ENCODE data around the gene TNS3.
"Not testable (repeated sequence)": the region's sequence is repeated elsewhere in the genome, so short reads cannot be mapped to it uniquely, and the experiment has no call there.

TNS3 gene

GRCh38 chr7:47561715-47562446, 20.0 kb downstream of the TNS3 start:
- DNase-seq (ENCODE audit: low read depth in 2 of 2) = no peak

- DNase-seq (ENCODE audit: low read depth in 2 of 2) = no peak
These were observed 22.3 kb downstream of the TNS3 start for GRCh38 chr7:47559306-47560220.

GRCh38 chr7:47557694-47558670, 23.9 kb downstream of the TNS3 start:
- DNase-seq (ENCODE audit: low read depth in 2 of 2) = no peak

GRCh38 chr7:47557317-47557693, 24.6 kb downstream of the TNS3 start:
- DNase-seq (ENCODE audit: low read depth in 2 of 2) = no peak

GRCh38 chr7:47556511-47557180, 25.3 kb downstream of the TNS3 start:
- DNase-seq (ENCODE audit: low read depth in 2 of 2) = no peak

GRCh38 chr7:47553309-47553708, 28.6 kb downstream of the TNS3 start:
- no peak for DNase-seq (ENCODE audit: low read depth in 2 of 2)

- DNase-seq (ENCODE audit: low read depth in 2 of 2) = no peak
These were observed 29.3 kb downstream of the TNS3 start for GRCh38 chr7:47552621-47553020.

- DNase-seq (ENCODE audit: low read depth in 2 of 2) = no peak
These were observed 30.1 kb downstream of the TNS3 start for GRCh38 chr7:47551668-47552440.

- DNase-seq (ENCODE audit: low read depth in 2 of 2) = no peak
These were observed 31.0 kb downstream of the TNS3 start for GRCh38 chr7:47550788-47551470.

- DNase-seq (ENCODE audit: low read depth in 2 of 2) = no peak
These were observed 32.0 kb downstream of the TNS3 start for GRCh38 chr7:47549916-47550315.

- no peak for DNase-seq (ENCODE audit: low read depth in 2 of 2)
These were observed 32.5 kb downstream of the TNS3 start for GRCh38 chr7:47549397-47549796.

- no peak for DNase-seq (ENCODE audit: low read depth in 2 of 2)
These were observed 33.4 kb downstream of the TNS3 start for GRCh38 chr7:47548546-47548945.

GRCh38 chr7:47546733-47547494, 35.0 kb downstream of the TNS3 start:
- no peak for DNase-seq (ENCODE audit: low read depth in 2 of 2)

- no peak for DNase-seq (ENCODE audit: low read depth in 2 of 2)
These were observed 35.7 kb downstream of the TNS3 start for GRCh38 chr7:47546171-47546570.

- no peak for DNase-seq (ENCODE audit: low read depth in 2 of 2)
These were observed 37.5 kb downstream of the TNS3 start for GRCh38 chr7:47544416-47544815.

- no peak for DNase-seq (ENCODE audit: low read depth in 2 of 2)
These were observed 38.2 kb downstream of the TNS3 start for GRCh38 chr7:47543714-47544113.

- no peak for DNase-seq (ENCODE audit: low read depth in 2 of 2)
These were observed 38.9 kb downstream of the TNS3 start for GRCh38 chr7:47543056-47543455.

GRCh38 chr7:47542051-47542450, 39.9 kb downstream of the TNS3 start:
- DNase-seq (ENCODE audit: low read depth in 2 of 2) = no peak

GRCh38 chr7:47541485-47541884, 40.4 kb downstream of the TNS3 start:
- not testable (repeated sequence) for DNase-seq (ENCODE audit: low read depth in 2 of 2)
